GM23338 (cell line): ENCODE results near the gene MAGI1. TPM values are rescaled to one million over a fixed set of nuclear protein-coding genes. Genes with fewer than 3 reads are reported as not detected.

Source experiments
- ATAC-seq: fragments of 200-7000 bp; cut with Tn5 transposase; 3 replicates; pipeline ENCODE4 v1.9.1; 2020
- DNase-seq: peaks from one replicate; pipeline ENCODE4 v3.0.0-alpha.2; 2015; ENCODE audit warnings: low spot score
- H2AFZ ChIP-seq: fragments of 200-600 bp; sonication (generic); 2 replicates; pipeline ENCODE4 v1.8.0; 2016; ENCODE audit warnings: antibody characterized with exemption, mild to moderate bottlenecking, moderate library complexity
- H3F3A ChIP-seq: fragments of 200-600 bp; sonication (generic); replicated peaks from 2 replicates; pipeline ENCODE4 v1.8.0; 2017; ENCODE audit warnings: antibody characterized with exemption, mixed run types, low read depth
- H3K27ac ChIP-seq: fragments of 200-600 bp; sonication (generic); 2 replicates; pipeline ENCODE4 v1.6.1; 2016; ENCODE audit warnings: low read depth
- H3K27me3 ChIP-seq: fragments of 200-600 bp; sonication (generic); 2 replicates; pipeline ENCODE4 v1.8.0; 2016; ENCODE audit warnings: mild to moderate bottlenecking, mixed run types, moderate library complexity; ENCODE audit not compliant: insufficient read depth
- H3K36me3 ChIP-seq: fragments of 200-600 bp; sonication (generic); 2 replicates; pipeline ENCODE4 v1.8.0; 2016; ENCODE audit warnings: mild to moderate bottlenecking; ENCODE audit not compliant: insufficient read depth
- H3K4me1 ChIP-seq: fragments of 200-600 bp; sonication (generic); 2 replicates; pipeline ENCODE4 v1.8.0; 2016; ENCODE audit warnings: mild to moderate bottlenecking, moderate library complexity; ENCODE audit not compliant: insufficient read depth
- H3K4me2 ChIP-seq: fragments of 200-600 bp; sonication (generic); 2 replicates; pipeline ENCODE4 v1.7.1; 2017; ENCODE audit warnings: mixed run types
- H3K4me3 ChIP-seq: fragments of 200-600 bp; sonication (generic); 2 replicates; pipeline ENCODE4 v1.6.1; 2016; ENCODE audit warnings: mixed run types
- H3K79me2 ChIP-seq: fragments of 200-600 bp; sonication (generic); replicated peaks from 2 replicates; pipeline ENCODE4 v1.8.0; 2017; ENCODE audit warnings: mild to moderate bottlenecking; ENCODE audit not compliant: insufficient read depth
- H3K9me2 ChIP-seq: fragments of 200-600 bp; sonication (generic); 2 replicates; pipeline ENCODE4 v1.8.0; 2017; ENCODE audit not compliant: insufficient read depth
- H4K20me1 ChIP-seq: fragments of 200-600 bp; sonication (generic); replicated peaks from 2 replicates; pipeline ENCODE4 v1.8.0; 2017; ENCODE audit warnings: mild to moderate bottlenecking; ENCODE audit not compliant: insufficient read depth
- H3K27ac Mint-ChIP-seq: 2 replicates; pipeline ENCODE4 v1.8.0; 2020; ENCODE audit warnings: inconsistent platforms, mild to moderate bottlenecking, moderate library complexity, mixed read lengths
- H3K27me3 Mint-ChIP-seq: 3 replicates; pipeline ENCODE4 v1.8.0; 2022; ENCODE audit warnings: low read depth, mild to moderate bottlenecking, moderate library complexity, mixed read lengths, inconsistent platforms; ENCODE audit not compliant: insufficient read depth, poor library complexity
- H3K36me3 Mint-ChIP-seq: 3 replicates; pipeline ENCODE4 v1.8.0; 2021; ENCODE audit warnings: low read depth, mild to moderate bottlenecking, inconsistent platforms, moderate library complexity, mixed read lengths
- H3K4me1 Mint-ChIP-seq: 3 replicates; pipeline ENCODE4 v1.8.0; 2020; ENCODE audit warnings: mild to moderate bottlenecking, inconsistent platforms, mixed read lengths
- H3K4me3 Mint-ChIP-seq: 3 replicates; pipeline ENCODE4 v1.8.0; 2021; ENCODE audit warnings: moderate library complexity, mild to moderate bottlenecking, inconsistent platforms, mixed read lengths
- H3K9me3 Mint-ChIP-seq: 3 replicates; pipeline ENCODE4 v1.8.0; 2020; ENCODE audit warnings: moderate library complexity, mild to moderate bottlenecking, inconsistent platforms, mixed read lengths
- CREB1 ChIP-seq: fragments of 250-450 bp; sonication (Bioruptor Pico); IDR thresholded peaks from 2 replicates; pipeline ENCODE4 v1.5.0; 2020; ENCODE audit warnings: low read depth, mild to moderate bottlenecking, moderate library complexity
- EZH2 ChIP-seq: fragments of 200-600 bp; sonication (generic); IDR thresholded peaks from one replicate; pipeline ENCODE4 v1.8.0; 2017; ENCODE audit warnings: antibody characterized with exemption, mild to moderate bottlenecking, low read depth; ENCODE audit not compliant: unreplicated experiment
- EZH2phosphoT487 ChIP-seq: fragments of 200-600 bp; sonication (generic); IDR thresholded peaks from one replicate; pipeline ENCODE4 v1.8.1; 2018; ENCODE audit warnings: antibody characterized with exemption; ENCODE audit not compliant: unreplicated experiment
- JUNB ChIP-seq: IDR thresholded peaks from one replicate; pipeline ENCODE4 v1.6.1; 2016; ENCODE audit warnings: antibody characterized with exemption; ENCODE audit not compliant: unreplicated experiment
- NANOG ChIP-seq: IDR thresholded peaks from 2 replicates; pipeline ENCODE4 v1.6.1; 2016; ENCODE audit warnings: antibody characterized with exemption, borderline replicate concordance
- POLR2AphosphoS5 ChIP-seq: IDR thresholded peaks from 2 replicates; pipeline ENCODE4 v1.6.1; 2016; ENCODE audit warnings: antibody characterized with exemption, low read depth
- STAT1 ChIP-seq: IDR thresholded peaks from one replicate; pipeline ENCODE4 v1.6.1; 2016; ENCODE audit warnings: antibody characterized with exemption; ENCODE audit not compliant: unreplicated experiment
- ZNF114 ChIP-seq: fragments of 250-450 bp; sonication (Bioruptor Pico); IDR thresholded peaks from 2 replicates; pipeline ENCODE4 v1.5.0; 2020; ENCODE audit warnings: mild to moderate bottlenecking, moderate library complexity
- polyA plus RNA-seq: library from polyadenylated mRNA; unstranded; fragments of >200 nt; fragmentation: Nextera tagmentation; extraction: Ambion mirVana; gene quantifications from 2 replicates; pipeline ENCODE4 v1.2.1, GENCODE V29; 2016
- total RNA-seq: library from RNA; depleted of rRNA; stranded (reverse); fragments of >200 nt; shearing (Covaris generic); gene quantifications from 2 replicates; pipeline ENCODE4 v1.2.3, GENCODE V29; 2014
- TF ChIP-seq, protein P1 (sequence below): IDR thresholded peaks from one replicate; pipeline ENCODE4 v1.6.1; 2018; ENCODE audit warnings: antibody characterized with exemption; ENCODE audit not compliant: unreplicated experiment
- TF ChIP-seq, protein P2 (sequence below): fragments of 250-450 bp; sonication (Bioruptor Pico); IDR thresholded peaks from 2 replicates; pipeline ENCODE4 v1.5.0; 2020; ENCODE audit warnings: mild to moderate bottlenecking, moderate library complexity
- TF ChIP-seq, protein P3 (sequence below): IDR thresholded peaks from 2 replicates; pipeline ENCODE4 v1.6.1; 2016; ENCODE audit warnings: antibody characterized with exemption

MAGI1 gene
- total and polyA plus RNA-seq, 2 experiments from 2014 or later, result 27.4 to 71.2 TPM

DNA sequence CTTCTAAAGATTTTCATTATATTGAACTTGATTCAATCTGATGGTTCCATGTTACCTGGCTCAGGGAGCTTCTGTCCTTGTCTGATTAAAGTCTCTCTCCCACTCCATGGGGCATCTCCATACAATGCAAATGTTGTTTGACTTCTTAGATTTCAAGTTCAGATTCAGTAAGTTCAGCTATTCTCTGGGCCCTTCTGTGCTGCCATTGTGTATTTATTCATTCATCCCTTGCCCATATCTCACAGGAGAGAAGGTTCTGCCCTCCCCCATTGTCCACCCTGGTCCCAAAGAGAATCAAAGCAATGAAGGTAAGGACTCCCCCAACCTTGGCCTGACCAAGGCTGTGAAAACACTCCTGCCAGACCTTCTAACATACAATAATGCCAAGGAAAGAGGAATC lies 669.9 kb downstream of the MAGI1 start (continued):
- TF ChIP-seq, protein P1, sequence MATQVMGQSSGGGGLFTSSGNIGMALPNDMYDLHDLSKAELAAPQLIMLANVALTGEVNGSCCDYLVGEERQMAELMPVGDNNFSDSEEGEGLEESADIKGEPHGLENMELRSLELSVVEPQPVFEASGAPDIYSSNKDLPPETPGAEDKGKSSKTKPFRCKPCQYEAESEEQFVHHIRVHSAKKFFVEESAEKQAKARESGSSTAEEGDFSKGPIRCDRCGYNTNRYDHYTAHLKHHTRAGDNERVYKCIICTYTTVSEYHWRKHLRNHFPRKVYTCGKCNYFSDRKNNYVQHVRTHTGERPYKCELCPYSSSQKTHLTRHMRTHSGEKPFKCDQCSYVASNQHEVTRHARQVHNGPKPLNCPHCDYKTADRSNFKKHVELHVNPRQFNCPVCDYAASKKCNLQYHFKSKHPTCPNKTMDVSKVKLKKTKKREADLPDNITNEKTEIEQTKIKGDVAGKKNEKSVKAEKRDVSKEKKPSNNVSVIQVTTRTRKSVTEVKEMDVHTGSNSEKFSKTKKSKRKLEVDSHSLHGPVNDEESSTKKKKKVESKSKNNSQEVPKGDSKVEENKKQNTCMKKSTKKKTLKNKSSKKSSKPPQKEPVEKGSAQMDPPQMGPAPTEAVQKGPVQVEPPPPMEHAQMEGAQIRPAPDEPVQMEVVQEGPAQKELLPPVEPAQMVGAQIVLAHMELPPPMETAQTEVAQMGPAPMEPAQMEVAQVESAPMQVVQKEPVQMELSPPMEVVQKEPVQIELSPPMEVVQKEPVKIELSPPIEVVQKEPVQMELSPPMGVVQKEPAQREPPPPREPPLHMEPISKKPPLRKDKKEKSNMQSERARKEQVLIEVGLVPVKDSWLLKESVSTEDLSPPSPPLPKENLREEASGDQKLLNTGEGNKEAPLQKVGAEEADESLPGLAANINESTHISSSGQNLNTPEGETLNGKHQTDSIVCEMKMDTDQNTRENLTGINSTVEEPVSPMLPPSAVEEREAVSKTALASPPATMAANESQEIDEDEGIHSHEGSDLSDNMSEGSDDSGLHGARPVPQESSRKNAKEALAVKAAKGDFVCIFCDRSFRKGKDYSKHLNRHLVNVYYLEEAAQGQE, result no peak
- TF ChIP-seq NANOG (no peak), ZNF114 (CRISPR knock-in tag) (no peak), EZH2phosphoT487 (no peak), JUNB (no peak), EZH2 (no peak), POLR2AphosphoS5 (no peak), STAT1 (no peak)

DNA sequence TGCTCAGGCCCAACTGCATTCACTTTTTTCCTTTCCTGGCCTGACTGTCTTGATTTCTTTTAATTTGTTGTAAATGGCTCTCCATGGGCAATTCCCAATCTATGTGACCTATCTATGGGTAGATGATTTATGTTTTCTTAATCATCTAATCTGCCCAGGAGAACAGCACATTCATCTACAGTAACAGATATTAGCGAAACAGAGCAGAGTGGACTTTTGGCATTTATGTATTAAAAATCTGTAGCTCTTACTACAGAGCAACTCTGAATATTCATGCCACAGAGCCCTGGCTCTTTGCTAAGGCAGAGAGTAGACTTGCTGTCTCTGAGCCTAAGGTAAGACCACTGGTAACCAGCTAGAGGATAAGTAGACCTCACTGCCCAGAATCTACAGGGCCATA lies 676.0 kb downstream of the MAGI1 start:
- H3K4me3 ChIP-seq, result no peak overlapping the region
- H3K36me3 ChIP-seq, result peaks cover 19% of the 10 kb centered on the region
- Mint-ChIP-seq H3K4me1 (no peaks in the 10 kb centered on the region), H3K36me3 (peaks cover 41% of the 10 kb centered on the region), H3K27ac (no peak overlapping the region), H3K4me3 (no peak overlapping the region), H3K27me3 (peaks cover 2% of the 10 kb centered on the region), H3K9me3 (no peaks in the 10 kb centered on the region)
- H3K79me2 ChIP-seq, result no peaks in the 10 kb centered on the region
- no peak overlapping the region for H3K4me2 ChIP-seq
- no peaks in the 10 kb centered on the region for H3K27me3 ChIP-seq
- H2AFZ ChIP-seq, result no peak overlapping the region
- H3K27ac ChIP-seq, result no peak overlapping the region
- ATAC-seq, result no peak
- H3K4me1 ChIP-seq, result no peaks in the 10 kb centered on the region
- peaks cover 3% of the 10 kb centered on the region; the same call in 1 of the 2 replicates for H4K20me1 ChIP-seq
- 0 out of 2 replicates have a peak, but pooled peaks cover 3% of the 10 kb centered on the region for H3F3A ChIP-seq
- DNase-seq, result no peak
- H3K9me2 ChIP-seq, result no peaks in the 10 kb centered on the region
- TF ChIP-seq JUNB (no peak), EZH2phosphoT487 (no peak), CREB1 (CRISPR knock-in tag) (no peak)
- TF ChIP-seq, protein P2, sequence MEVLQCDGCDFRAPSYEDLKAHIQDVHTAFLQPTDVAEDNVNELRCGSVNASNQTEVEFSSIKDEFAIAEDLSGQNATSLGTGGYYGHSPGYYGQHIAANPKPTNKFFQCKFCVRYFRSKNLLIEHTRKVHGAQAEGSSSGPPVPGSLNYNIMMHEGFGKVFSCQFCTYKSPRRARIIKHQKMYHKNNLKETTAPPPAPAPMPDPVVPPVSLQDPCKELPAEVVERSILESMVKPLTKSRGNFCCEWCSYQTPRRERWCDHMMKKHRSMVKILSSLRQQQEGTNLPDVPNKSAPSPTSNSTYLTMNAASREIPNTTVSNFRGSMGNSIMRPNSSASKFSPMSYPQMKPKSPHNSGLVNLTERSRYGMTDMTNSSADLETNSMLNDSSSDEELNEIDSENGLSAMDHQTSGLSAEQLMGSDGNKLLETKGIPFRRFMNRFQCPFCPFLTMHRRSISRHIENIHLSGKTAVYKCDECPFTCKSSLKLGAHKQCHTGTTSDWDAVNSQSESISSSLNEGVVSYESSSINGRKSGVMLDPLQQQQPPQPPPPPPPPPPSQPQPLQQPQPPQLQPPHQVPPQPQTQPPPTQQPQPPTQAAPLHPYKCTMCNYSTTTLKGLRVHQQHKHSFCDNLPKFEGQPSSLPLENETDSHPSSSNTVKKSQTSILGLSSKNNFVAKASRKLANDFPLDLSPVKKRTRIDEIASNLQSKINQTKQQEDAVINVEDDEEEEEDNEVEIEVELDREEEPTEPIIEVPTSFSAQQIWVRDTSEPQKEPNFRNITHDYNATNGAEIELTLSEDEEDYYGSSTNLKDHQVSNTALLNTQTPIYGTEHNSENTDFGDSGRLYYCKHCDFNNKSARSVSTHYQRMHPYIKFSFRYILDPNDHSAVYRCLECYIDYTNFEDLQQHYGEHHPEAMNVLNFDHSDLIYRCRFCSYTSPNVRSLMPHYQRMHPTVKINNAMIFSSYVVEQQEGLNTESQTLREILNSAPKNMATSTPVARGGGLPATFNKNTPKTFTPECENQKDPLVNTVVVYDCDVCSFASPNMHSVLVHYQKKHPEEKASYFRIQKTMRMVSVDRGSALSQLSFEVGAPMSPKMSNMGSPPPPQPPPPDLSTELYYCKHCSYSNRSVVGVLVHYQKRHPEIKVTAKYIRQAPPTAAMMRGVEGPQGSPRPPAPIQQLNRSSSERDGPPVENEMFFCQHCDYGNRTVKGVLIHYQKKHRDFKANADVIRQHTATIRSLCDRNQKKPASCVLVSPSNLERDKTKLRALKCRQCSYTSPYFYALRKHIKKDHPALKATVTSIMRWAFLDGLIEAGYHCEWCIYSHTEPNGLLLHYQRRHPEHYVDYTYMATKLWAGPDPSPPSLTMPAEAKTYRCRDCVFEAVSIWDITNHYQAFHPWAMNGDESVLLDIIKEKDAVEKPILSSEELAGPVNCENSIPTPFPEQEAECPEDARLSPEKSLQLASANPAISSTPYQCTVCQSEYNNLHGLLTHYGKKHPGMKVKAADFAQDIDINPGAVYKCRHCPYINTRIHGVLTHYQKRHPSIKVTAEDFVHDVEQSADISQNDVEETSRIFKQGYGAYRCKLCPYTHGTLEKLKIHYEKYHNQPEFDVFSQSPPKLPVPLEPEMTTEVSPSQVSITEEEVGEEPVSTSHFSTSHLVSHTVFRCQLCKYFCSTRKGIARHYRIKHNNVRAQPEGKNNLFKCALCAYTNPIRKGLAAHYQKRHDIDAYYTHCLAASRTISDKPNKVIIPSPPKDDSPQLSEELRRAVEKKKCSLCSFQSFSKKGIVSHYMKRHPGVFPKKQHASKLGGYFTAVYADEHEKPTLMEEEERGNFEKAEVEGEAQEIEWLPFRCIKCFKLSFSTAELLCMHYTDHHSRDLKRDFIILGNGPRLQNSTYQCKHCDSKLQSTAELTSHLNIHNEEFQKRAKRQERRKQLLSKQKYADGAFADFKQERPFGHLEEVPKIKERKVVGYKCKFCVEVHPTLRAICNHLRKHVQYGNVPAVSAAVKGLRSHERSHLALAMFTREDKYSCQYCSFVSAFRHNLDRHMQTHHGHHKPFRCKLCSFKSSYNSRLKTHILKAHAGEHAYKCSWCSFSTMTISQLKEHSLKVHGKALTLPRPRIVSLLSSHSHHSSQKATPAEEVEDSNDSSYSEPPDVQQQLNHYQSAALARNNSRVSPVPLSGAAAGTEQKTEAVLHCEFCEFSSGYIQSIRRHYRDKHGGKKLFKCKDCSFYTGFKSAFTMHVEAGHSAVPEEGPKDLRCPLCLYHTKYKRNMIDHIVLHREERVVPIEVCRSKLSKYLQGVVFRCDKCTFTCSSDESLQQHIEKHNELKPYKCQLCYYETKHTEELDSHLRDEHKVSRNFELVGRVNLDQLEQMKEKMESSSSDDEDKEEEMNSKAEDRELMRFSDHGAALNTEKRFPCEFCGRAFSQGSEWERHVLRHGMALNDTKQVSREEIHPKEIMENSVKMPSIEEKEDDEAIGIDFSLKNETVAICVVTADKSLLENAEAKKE (CRISPR knock-in tag), result no peak
- TF ChIP-seq, protein P3, sequence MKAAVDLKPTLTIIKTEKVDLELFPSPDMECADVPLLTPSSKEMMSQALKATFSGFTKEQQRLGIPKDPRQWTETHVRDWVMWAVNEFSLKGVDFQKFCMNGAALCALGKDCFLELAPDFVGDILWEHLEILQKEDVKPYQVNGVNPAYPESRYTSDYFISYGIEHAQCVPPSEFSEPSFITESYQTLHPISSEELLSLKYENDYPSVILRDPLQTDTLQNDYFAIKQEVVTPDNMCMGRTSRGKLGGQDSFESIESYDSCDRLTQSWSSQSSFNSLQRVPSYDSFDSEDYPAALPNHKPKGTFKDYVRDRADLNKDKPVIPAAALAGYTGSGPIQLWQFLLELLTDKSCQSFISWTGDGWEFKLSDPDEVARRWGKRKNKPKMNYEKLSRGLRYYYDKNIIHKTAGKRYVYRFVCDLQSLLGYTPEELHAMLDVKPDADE, result no peak
- TF ChIP-seq, protein P1, result no peak
